ENCODE measurements around the gene KCNC3.

KCNC3 gene

GRCh38 chr19:50377051-50377461 is 47.9 kb upstream of the KCNC3 start:
- Histone ChIP-seq H2AK5ac (ENCODE audit: low read depth, low read length) (no peak overlapping the region), H2BK15ac (ENCODE audit: low read length) (no peak overlapping the region)
- no peak for DNase-seq (ENCODE audit: low spot score)

GRCh38 chr19:50376166-50377050 is 47.2 kb upstream of the KCNC3 start, which contains the start of gene NR1H2:
TSS of gene NR1H2 (plus strand) at chr19:50376457. CDS start at chr19:50377606, 1,149 bp downstream.
- Histone ChIP-seq H2BK120ac (ENCODE audit: low read depth, low read length) (no peak within 1 kb of the TSS), H3K9ac (ENCODE audit: low read depth, low read length, poor library complexity) (peak within 1 kb of the TSS; percentile 70), H3K79me1 (ENCODE audit: low read depth, low read length) (peaks cover 2% of the 10 kb centered on the region), H2AFZ (ENCODE audit: low read length) (peak within 1 kb of the TSS; percentile 96), H3K18ac (ENCODE audit: low read length) (peak within 1 kb of the TSS; percentile 97), H3K4me1 (ENCODE audit: control insufficient read depth in 2 of 2, insufficient read depth in 1 of 2, low read depth in 1 of 2, low read length in 2 of 2) (peaks cover 3 to 4% of the 10 kb centered on the region in 2 donors), H3K4ac (ENCODE audit: low read length) (no peak within 1 kb of the TSS), H2BK12ac (ENCODE audit: low read length) (no peak within 1 kb of the TSS), H2BK5ac (ENCODE audit: low read length) (peak within 1 kb of the TSS; percentile 53), H4K8ac (ENCODE audit: low read depth, low read length) (no peak within 1 kb of the TSS), H3K4me2 (ENCODE audit: insufficient read depth, low read length, poor library complexity, severe bottlenecking) (peak within 1 kb of the TSS; percentile 80), H2BK15ac (ENCODE audit: low read length) (no peak within 1 kb of the TSS), H3K36me3 (replicated peaks in 1 of 2; ENCODE audit: control insufficient read depth in 2 of 2, insufficient read depth in 2 of 2, low read length in 2 of 2) (peaks cover 37 to 42% of the 10 kb centered on the region in 2 donors), H3K14ac (ENCODE audit: low read length) (peak within 1 kb of the TSS; percentile 31), H3K27me3 (ENCODE audit: control insufficient read depth in 3 of 3, insufficient read depth in 3 of 3, low read depth in 1 of 3, low read length in 3 of 3) (no peaks in the 10 kb centered on the region), H3K23ac (ENCODE audit: low read depth, low read length, poor library complexity) (peak within 1 kb of the TSS; percentile 89), H3K27ac (replicated peaks; ENCODE audit: low read length) (peak within 1 kb of the TSS; percentile 96), H3K4me3 (ENCODE audit: low read length in 2 of 2) (peak within 1 kb of the TSS; percentile 86 to 90), H2AK5ac (ENCODE audit: low read depth, low read length) (peak within 1 kb of the TSS; percentile 74), H4K91ac (ENCODE audit: low read depth, low read length, poor library complexity) (no peak within 1 kb of the TSS), H3K9me3 (replicated peaks in 1 of 2; ENCODE audit: control insufficient read depth in 2 of 2, insufficient read depth in 1 of 2, low read depth in 1 of 2, low read length in 2 of 2) (no peaks in the 10 kb centered on the region)
- no CpG with 5 or more reads among the region's 67 CpGs for WGBS, 2 donors (ENCODE audit: extremely low coverage in 2 of 2, insufficient read length in 2 of 2, insufficient replicate concordance in 1 of 2)
- peak; percentile 93 for DNase-seq (ENCODE audit: low spot score)

More at GRCh38 chr19:50377051-50377461, 47.9 kb upstream of the KCNC3 start:
- H4K8ac ChIP-seq (ENCODE audit: low read depth, low read length) = no peak overlapping the region
- peak overlapping the region in 1 of 2 donors; percentile 90 for H3K4me3 ChIP-seq (ENCODE audit: low read length in 2 of 2)
- H2BK12ac ChIP-seq (ENCODE audit: low read length) = no peak overlapping the region
- H3K4ac ChIP-seq (ENCODE audit: low read length) = no peak overlapping the region
- H3K4me2 ChIP-seq (ENCODE audit: insufficient read depth, low read length, poor library complexity, severe bottlenecking) = peak overlapping the region; percentile 25
- peaks cover 3 to 4% of the 10 kb centered on the region in 2 donors for H3K4me1 ChIP-seq (ENCODE audit: control insufficient read depth in 2 of 2, insufficient read depth in 1 of 2, low read depth in 1 of 2, low read length in 2 of 2)
- no peak overlapping the region for H3K9ac ChIP-seq (ENCODE audit: low read depth, low read length, poor library complexity)
- no peak overlapping the region for H4K91ac ChIP-seq (ENCODE audit: low read depth, low read length, poor library complexity)
- H3K18ac ChIP-seq (ENCODE audit: low read length) = no peak overlapping the region
- H3K79me1 ChIP-seq (ENCODE audit: low read depth, low read length) = peaks cover 2% of the 10 kb centered on the region
- no peak overlapping the region for H3K14ac ChIP-seq (ENCODE audit: low read length)
- H2BK120ac ChIP-seq (ENCODE audit: low read depth, low read length) = no peak overlapping the region
- no CpG with 5 or more reads among the region's 7 CpGs for WGBS, 2 donors (ENCODE audit: extremely low coverage in 2 of 2, insufficient read length in 2 of 2, insufficient replicate concordance in 1 of 2)
- peak overlapping the region; percentile 27 for H3K27ac ChIP-seq (replicated peaks; ENCODE audit: low read length)
- no peaks in the 10 kb centered on the region for H3K27me3 ChIP-seq (ENCODE audit: control insufficient read depth in 3 of 3, insufficient read depth in 3 of 3, low read depth in 1 of 3, low read length in 3 of 3)
- no peak overlapping the region for H3K23ac ChIP-seq (ENCODE audit: low read depth, low read length, poor library complexity)
- peaks cover 42 to 49% of the 10 kb centered on the region in 2 donors for H3K36me3 ChIP-seq (replicated peaks in 1 of 2; ENCODE audit: control insufficient read depth in 2 of 2, insufficient read depth in 2 of 2, low read length in 2 of 2)
- no peaks in the 10 kb centered on the region for H3K9me3 ChIP-seq (replicated peaks in 1 of 2; ENCODE audit: control insufficient read depth in 2 of 2, insufficient read depth in 1 of 2, low read depth in 1 of 2, low read length in 2 of 2)
- H2BK5ac ChIP-seq (ENCODE audit: low read length) = no peak overlapping the region
- H2AFZ ChIP-seq (ENCODE audit: low read length) = no peak overlapping the region

GRCh38 chr19:50371914-50372475 is 42.8 kb upstream of the KCNC3 start:
- peaks cover 7 to 9% of the 10 kb centered on the region in 2 donors for H3K4me1 ChIP-seq (ENCODE audit: control insufficient read depth in 2 of 2, insufficient read depth in 1 of 2, low read depth in 1 of 2, low read length in 2 of 2)
- H3K27me3 ChIP-seq (ENCODE audit: control insufficient read depth in 3 of 3, insufficient read depth in 3 of 3, low read depth in 1 of 3, low read length in 3 of 3) = no peaks in the 10 kb centered on the region
- H3K9me3 ChIP-seq (replicated peaks in 1 of 2; ENCODE audit: control insufficient read depth in 2 of 2, insufficient read depth in 1 of 2, low read depth in 1 of 2, low read length in 2 of 2) = no peaks in the 10 kb centered on the region
- no peak for DNase-seq (ENCODE audit: low spot score)
- H2BK15ac ChIP-seq (ENCODE audit: low read length) = no peak overlapping the region
- H2AFZ ChIP-seq (ENCODE audit: low read length) = no peak overlapping the region
- H3K79me1 ChIP-seq (ENCODE audit: low read depth, low read length) = no peaks in the 10 kb centered on the region
- no CpG with 5 or more reads among the region's 10 CpGs for WGBS, 2 donors (ENCODE audit: extremely low coverage in 2 of 2, insufficient read length in 2 of 2, insufficient replicate concordance in 1 of 2)
- no peak overlapping the region for H4K8ac ChIP-seq (ENCODE audit: low read depth, low read length)
- H2AK5ac ChIP-seq (ENCODE audit: low read depth, low read length) = no peak overlapping the region
- H3K4me3 ChIP-seq (ENCODE audit: low read length in 2 of 2) = no peak overlapping the region
- H4K91ac ChIP-seq (ENCODE audit: low read depth, low read length, poor library complexity) = no peak overlapping the region
- no peak overlapping the region for H3K4me2 ChIP-seq (ENCODE audit: insufficient read depth, low read length, poor library complexity, severe bottlenecking)
- no peak overlapping the region for H2BK120ac ChIP-seq (ENCODE audit: low read depth, low read length)
- no peaks in the 10 kb centered on the region for H3K36me3 ChIP-seq (replicated peaks in 1 of 2; ENCODE audit: control insufficient read depth in 2 of 2, insufficient read depth in 2 of 2, low read length in 2 of 2)
- no peak overlapping the region for H3K18ac ChIP-seq (ENCODE audit: low read length)
- H3K9ac ChIP-seq (ENCODE audit: low read depth, low read length, poor library complexity) = no peak overlapping the region
- H3K27ac ChIP-seq (replicated peaks; ENCODE audit: low read length) = no peak overlapping the region
- no peak overlapping the region for H3K23ac ChIP-seq (ENCODE audit: low read depth, low read length, poor library complexity)
- no peak overlapping the region for H3K4ac ChIP-seq (ENCODE audit: low read length)
- H3K14ac ChIP-seq (ENCODE audit: low read length) = no peak overlapping the region
- no peak overlapping the region for H2BK5ac ChIP-seq (ENCODE audit: low read length)
- H2BK12ac ChIP-seq (ENCODE audit: low read length) = no peak overlapping the region
